SK-N-SH (cell line): ENCODE results near the gene ASXL3.

Source experiments
- CTCF ChIP-seq: fragments of 200-600 bp; sonication (generic); IDR thresholded peaks from 2 replicates; pipeline ENCODE4 v1.6.1; 2017; ENCODE audit warnings: antibody characterized with exemption, mild to moderate bottlenecking, moderate library complexity
- EP300 ChIP-seq, 2 experiments: IDR thresholded peaks; 2 replicates each; pipeline versions ENCODE4 v1.4.0 to v1.6.1; 2012; ENCODE audit warnings: borderline replicate concordance in 1 of 2, low read depth in 1 of 2, low read length in 1 of 2
- EZH2phosphoT487 ChIP-seq: fragments of 200-600 bp; sonication (generic); IDR thresholded peaks from 2 replicates; pipeline ENCODE4 v1.6.1; 2017; ENCODE audit warnings: low read depth, mixed run types, mild to moderate bottlenecking, antibody characterized with exemption, moderate library complexity, borderline replicate concordance
- JUND ChIP-seq: IDR thresholded peaks from 2 replicates; pipeline ENCODE4 v1.4.0; 2012
- SIN3A ChIP-seq: IDR thresholded peaks from 2 replicates; pipeline ENCODE4 v1.6.1; 2012; ENCODE audit warnings: low read depth, mild to moderate bottlenecking, low read length, moderate library complexity, borderline replicate concordance
- YY1 ChIP-seq: IDR thresholded peaks from 2 replicates; pipeline ENCODE4 v1.4.0; 2012; ENCODE audit warnings: low read depth, mild to moderate bottlenecking

GRCh38 chr18:33665187-33665586 lies 87.2 kb downstream of the ASXL3 start:
- TF ChIP-seq CTCF = no peak
- no peak for TF ChIP-seq EZH2phosphoT487
- TF ChIP-seq JUND = no peak
- TF ChIP-seq SIN3A = no peak
- TF ChIP-seq YY1 = no peak
- TF ChIP-seq EP300 (IDR thresholded peaks at IDR 0.05; ENCODE audit: borderline replicate concordance in 1 of 2, low read depth in 1 of 2, low read length in 1 of 2) = no peak
